Measurements from ENCODE around the gene ACTN4.

Gene ACTN4

GRCh38 chr19:38774181-38774950 lies 126.9 kb downstream of the ACTN4 start:
- no peak for FAIRE-seq

GRCh38 chr19:38778733-38779132 lies 131.3 kb downstream of the ACTN4 start:
- no peak for FAIRE-seq

- no peak for FAIRE-seq
Measured at GRCh38 chr19:38780443-38780842, 133.0 kb downstream of the ACTN4 start.

GRCh38 chr19:38781058-38781457 lies 133.6 kb downstream of the ACTN4 start:
- FAIRE-seq: no peak
